ENCODE measurements around the gene OR52K1.
"Not testable (repeated sequence)": the region's sequence is repeated elsewhere in the genome, so short reads cannot be mapped to it uniquely, and the experiment has no call there.

OR52K1 gene

GRCh38 chr11:4522339-4522738 is 39.9 kb downstream of the OR52K1 start:
- DNase-seq (ENCODE audit: low read depth, low spot score), result no peak
- POLR2A ChIA-PET, result no interaction called here
- H3K4me3 ChIP-seq (ENCODE audit: low read depth, low read length), result no peak overlapping the region
- no peak for TF ChIP-seq CTCF (IDR thresholded peaks at IDR 0.05; ENCODE audit: insufficient read depth, low read length, missing control alignments)
- CTCF ChIA-PET, result interaction anchor here (1.5 kb wide), 1 partner anchor 29 kb away, joined by 3 read pairs; no protein-coding TSS in a partner anchor

GRCh38 chr11:4522752-4523151 is 40.3 kb downstream of the OR52K1 start:
- no peak overlapping the region for H3K4me3 ChIP-seq (ENCODE audit: low read depth, low read length)
- CTCF ChIA-PET, result interaction anchor here (1.5 kb wide), 1 partner anchor 29 kb away, joined by 3 read pairs; no protein-coding TSS in a partner anchor
- POLR2A ChIA-PET, result no interaction called here
- TF ChIP-seq CTCF (IDR thresholded peaks at IDR 0.05; ENCODE audit: insufficient read depth, low read length, missing control alignments), result no peak
- DNase-seq (ENCODE audit: low read depth, low spot score), result no peak

- DNase-seq (ENCODE audit: low read depth, low spot score), result peak; percentile 4
- no peak overlapping the region for H3K4me3 ChIP-seq (ENCODE audit: low read depth, low read length)
- CTCF ChIA-PET, result no interaction called here
- TF ChIP-seq CTCF (IDR thresholded peaks at IDR 0.05; ENCODE audit: insufficient read depth, low read length, missing control alignments), result no peak
- POLR2A ChIA-PET, result no interaction called here
Measured at GRCh38 chr11:4523666-4524065, 41.2 kb downstream of the OR52K1 start.

- no peak overlapping the region for H3K4me3 ChIP-seq (ENCODE audit: low read depth, low read length)
- no peak for TF ChIP-seq CTCF (IDR thresholded peaks at IDR 0.05; ENCODE audit: insufficient read depth, low read length, missing control alignments)
- no peak for DNase-seq (ENCODE audit: low read depth, low spot score)
- POLR2A ChIA-PET, result no interaction called here
- CTCF ChIA-PET, result interaction anchor here (1.1 kb wide), 1 partner anchor 13 kb away, joined by 3 read pairs; no protein-coding TSS in a partner anchor
Measured at GRCh38 chr11:4527926-4528325, 45.5 kb downstream of the OR52K1 start.

- DNase-seq (ENCODE audit: low read depth, low spot score); CTCF ChIA-PET; H3K4me3 ChIP-seq (ENCODE audit: low read depth, low read length); POLR2A ChIA-PET: not testable (repeated sequence)
Measured at GRCh38 chr11:4531686-4532085, 49.2 kb downstream of the OR52K1 start.

GRCh38 chr11:4539603-4540219 is 57.3 kb downstream of the OR52K1 start:
- ChIA-PET POLR2A (interaction anchor here (1.4 kb wide), 1 partner anchor 353 kb away, joined by 4 read pairs; no protein-coding TSS in a partner anchor), CTCF (interaction anchor here (1.0 to 7.8 kb wide), 8 partner anchors 8 to 358 kb away, joined by 3 to 123 read pairs (median 4); no protein-coding TSS in a partner anchor)
- DNase-seq (ENCODE audit: low read depth, low spot score), result no peak
- no peak overlapping the region for H3K4me3 ChIP-seq (ENCODE audit: low read depth, low read length)
- peak; percentile 51 for TF ChIP-seq CTCF (IDR thresholded peaks at IDR 0.05; ENCODE audit: insufficient read depth, low read length, missing control alignments)

GRCh38 chr11:4541071-4541470 is 58.6 kb downstream of the OR52K1 start:
- POLR2A ChIA-PET, result no interaction called here
- CTCF ChIA-PET, result interaction anchor here (1.1 to 7.8 kb wide), 4 partner anchors 10 to 359 kb away, joined by 3 to 123 read pairs (median 39); no protein-coding TSS in a partner anchor
- DNase-seq (ENCODE audit: low read depth, low spot score), result no peak
- no peak overlapping the region for H3K4me3 ChIP-seq (ENCODE audit: low read depth, low read length)
- no peak for TF ChIP-seq CTCF (IDR thresholded peaks at IDR 0.05; ENCODE audit: insufficient read depth, low read length, missing control alignments)

Measured in AG04449 (cell line).